NCI-H1436 treated with DMSO at 0.1 percent for 48 hours (cell line): ENCODE measurements around the gene IFFO2.
"Not testable (repeated sequence)": the region's sequence is repeated elsewhere in the genome, so short reads cannot be mapped to it uniquely, and the experiment has no call there.

ENCODE experiments used
- DNase-seq: peaks from one replicate; lab custom pipeline; 2025; lab: John Stamatoyannopoulos, UW

The IFFO2 gene

DNA sequence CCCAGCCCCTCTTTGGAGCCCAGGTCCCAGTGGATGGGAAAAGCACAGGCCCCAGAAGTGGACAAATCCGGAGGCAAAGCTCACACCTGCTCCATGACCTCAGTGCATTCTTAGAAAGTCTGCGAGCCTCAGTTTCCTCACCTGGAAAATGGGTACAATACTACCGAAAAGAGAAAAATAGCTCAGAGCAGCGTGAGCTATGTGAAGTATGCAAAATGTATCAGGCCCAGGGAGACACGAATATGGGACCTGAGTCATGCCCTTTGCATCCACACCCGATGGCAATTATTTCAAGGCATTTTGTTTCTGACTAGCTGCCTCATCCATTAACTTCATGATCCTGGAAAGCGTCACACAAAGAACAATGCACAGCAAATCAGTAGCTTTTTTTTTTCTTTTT, 63.4 kb downstream of the IFFO2 start:
- no peak for DNase-seq

DNA sequence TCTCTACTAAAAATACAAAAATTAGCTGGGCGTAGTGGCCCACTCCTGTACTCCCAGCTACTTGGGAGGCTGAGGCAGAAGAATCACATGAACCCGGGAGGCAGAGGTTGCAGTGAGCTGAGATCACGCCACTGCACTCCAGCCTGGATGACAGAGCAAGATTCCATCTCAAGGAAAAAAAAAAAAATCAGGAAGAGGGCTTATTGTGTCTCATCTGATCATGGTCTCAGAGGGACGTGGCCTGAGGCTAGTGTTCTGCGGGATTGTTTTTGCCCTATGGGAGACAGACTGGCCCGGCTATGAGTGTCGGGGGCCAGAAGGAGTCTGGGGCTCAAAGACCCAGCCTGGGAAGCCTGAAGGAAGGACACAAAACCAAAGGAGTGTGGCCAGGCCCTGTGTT, 64.6 kb downstream of the IFFO2 start:
- not testable (repeated sequence) for DNase-seq

DNA sequence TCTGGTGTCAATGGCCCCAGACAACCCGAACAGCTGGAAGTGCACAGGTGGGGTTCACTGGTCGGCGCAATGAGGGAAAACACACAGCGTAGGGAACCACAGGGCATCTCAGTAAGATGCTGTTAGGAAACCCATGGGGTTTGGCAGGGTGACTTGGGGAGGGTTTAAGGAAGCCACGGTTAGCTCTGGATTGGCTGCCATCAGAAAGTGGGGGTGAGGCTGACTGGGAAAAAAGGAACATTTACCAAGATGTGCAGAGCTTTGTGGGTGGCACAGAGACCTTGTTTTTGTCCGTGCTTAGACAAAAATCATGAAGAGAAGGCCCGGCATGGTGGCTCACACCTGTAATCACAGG, 65.1 kb downstream of the IFFO2 start:
- DNase-seq, result no peak

DNA sequence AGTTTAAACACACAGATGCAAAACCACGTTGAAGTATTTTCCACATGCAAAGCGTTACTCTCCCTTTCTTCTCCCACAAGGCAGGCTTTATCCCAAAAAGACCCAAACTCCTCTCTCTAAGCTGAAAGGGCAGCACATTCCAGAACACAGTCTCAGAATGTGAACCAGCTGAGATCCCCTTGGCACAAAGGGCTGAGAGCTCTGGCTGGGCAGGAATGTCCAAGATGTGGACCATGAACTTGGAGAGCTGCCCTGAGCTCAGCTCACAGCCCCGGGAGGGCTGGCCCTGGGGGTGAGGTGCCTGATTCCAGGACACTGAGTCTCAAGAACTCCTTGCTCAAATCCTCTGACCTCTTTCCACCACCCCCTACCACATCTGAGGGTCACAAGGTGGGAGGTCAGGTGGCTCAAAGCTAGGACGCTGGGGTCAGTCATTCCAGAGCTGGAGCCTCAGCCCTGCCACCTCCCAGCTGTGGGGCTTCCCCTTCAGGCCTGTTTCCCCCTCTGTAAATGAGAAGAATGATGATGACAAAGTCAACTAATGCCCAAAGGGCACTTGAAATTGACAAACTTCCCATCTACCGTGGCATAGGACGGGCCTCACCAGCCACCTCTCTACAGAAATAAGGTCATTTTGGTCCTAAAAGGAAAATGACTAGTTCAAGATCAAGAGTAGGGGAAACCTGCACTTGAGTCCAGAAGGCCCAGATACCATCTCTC, 65.6 kb downstream of the IFFO2 start:
- no peak for DNase-seq

DNA sequence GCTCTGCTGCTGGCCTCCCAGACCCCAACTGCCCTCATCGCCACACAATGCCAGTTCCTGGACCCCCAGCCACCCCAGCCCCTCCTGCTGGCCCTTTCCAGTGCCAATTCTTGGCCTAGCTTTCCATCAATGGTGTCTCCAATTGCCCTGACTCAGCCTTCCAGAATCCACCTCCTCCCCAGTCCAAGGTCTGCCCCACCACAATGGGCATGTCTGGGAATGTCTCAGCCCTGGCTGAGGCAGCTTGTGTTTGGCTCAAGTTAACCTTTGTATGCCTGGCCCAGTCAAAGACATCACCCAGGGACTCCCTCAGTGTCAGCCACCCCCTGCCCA, 70.5 kb downstream of the IFFO2 start:
- no peak for DNase-seq

DNA sequence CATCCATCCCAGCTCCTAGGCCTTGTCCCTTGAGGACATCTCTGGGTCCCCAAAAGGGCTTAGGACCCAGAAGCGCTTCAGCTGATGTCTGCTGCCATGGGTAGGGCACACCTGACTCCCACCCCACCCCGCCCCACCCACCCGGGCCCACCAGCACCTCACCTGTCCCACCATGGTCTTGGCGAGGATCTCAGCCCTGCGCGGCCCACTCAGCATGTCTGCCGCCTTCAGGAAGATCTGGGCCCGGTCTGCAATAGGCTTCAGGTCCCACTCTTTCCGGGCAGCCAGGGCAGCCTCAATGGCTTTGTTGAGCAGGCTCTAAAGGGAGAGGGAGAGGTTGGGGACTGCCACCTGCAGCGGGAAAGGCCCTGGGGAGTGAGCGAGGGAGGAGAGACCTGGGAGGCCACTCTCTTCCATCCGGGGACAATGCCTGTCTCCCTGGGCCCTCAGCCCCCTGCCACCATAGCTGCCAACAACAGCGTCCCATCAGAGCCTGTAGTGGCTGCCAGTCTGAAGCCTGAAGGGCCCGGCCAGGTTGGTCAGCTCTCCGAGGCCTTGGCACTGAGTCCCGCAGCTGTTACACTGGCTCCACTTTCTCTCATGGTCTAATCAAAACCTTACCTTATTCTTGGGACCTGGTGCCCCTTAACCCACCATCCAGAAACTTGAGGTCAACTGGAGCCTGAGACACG, 71.0 kb downstream of the IFFO2 start:
- no peak for DNase-seq

DNA sequence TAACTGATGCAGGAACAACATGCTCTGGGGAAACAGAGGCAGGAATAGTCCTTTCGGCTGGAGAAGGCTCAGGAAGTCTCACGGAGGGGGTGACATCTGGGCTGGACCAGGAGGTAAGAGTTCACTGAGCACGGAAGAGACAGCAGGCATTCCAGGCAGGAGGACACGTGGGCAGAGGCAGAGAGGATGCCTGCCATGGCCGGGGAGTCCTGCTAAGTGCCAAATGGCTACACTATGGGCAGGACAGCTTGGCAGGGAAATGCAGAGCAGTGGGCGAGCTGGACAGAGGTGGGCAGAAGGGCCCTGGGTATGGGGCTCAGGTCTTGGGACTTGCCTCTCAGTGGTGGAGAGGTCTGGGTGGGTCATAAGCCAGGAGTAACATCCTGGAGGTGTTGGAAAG, 71.7 kb downstream of the IFFO2 start:
- DNase-seq, result no peak

DNA sequence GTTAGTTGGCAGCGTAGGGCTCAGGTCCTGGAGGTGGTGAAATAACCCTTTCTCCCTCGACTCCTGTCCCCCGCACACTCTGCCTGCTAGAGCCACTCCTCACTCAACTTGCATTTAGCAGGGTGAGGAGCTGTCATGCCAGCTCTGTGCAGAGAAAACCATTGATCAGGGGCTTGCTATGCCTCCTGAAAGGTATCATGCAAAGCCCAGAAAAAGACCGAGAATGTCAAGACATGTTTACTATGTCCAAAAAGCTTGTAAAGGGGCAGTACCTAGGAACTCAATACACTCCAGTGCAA, 72.1 kb downstream of the IFFO2 start:
- DNase-seq, result no peak

DNA sequence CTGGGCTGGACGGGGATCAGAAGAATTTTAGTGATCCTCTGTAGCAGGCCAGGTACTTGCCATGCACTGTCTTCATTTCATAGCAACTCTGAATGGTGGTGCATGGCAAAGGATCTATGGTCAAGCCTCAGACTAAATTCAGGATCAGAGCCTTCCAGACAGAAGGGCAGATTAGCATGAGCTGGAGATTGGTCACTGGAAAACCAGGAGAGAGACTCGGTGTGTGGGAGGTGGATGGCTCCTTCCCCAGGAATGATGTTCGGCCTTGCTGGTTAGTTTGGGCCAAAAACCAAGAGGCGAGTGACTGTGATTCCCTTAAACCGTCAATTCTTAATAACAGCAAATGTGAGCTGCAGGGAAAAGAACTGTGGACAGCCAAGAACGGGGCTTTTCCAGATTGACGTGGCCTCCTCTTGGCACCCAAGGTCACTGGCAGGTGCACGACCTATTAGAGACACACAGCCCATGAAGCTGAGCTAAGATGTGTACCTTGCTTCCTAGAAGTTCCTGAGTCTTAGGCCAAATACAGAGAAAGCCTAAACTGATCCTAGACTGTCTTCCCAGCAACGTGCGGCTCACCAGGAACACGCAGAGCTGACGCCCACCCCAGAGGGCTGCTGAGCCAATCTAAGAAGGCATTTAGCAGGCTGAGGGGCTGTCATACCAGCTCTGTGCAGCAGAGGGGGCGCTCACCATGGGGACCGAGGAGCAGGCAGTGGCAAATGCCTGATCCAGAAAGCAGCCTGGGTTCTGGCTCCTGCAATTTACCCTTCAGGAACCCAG, 72.6 kb downstream of the IFFO2 start:
- no peak for DNase-seq

DNA sequence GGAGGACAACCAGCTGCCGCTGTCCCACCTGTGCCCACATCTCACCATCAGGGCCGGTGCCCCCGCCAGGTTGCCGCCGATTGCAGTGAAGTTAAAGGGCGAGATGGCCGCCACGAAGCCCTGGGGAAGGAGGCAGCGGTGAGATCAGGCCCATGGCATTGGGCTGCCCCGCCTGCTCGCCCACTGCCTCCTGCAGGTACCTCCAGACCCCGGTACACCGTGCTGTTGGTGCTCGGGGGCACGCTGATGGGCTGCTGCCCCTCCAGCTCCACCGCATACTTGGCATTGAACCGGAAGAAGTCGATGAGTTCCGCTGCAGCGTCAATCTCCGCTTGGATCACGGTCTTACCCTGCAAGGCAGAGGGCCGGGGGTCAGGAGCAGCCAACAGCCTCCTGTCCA, 73.4 kb downstream of the IFFO2 start:
- no peak for DNase-seq

DNA sequence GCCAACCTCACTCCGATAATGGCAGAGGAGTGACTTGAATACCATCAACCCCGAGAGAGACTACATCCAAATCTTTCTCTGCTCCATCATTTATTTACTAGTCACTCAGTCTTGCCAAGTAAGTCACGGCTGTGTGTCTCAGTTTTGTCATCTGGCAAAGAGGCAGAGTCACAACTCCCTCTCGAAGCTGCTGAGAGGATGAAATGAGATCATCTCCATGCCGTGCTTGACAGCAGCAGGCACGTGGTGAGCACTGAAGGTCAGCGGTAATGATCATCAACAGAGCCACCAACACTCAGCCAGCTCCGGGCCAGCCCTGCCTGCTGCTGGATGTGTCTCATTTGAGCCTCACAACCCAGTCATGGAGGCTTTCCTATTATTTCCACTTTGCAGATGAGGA, 74.0 kb downstream of the IFFO2 start:
- no peak for DNase-seq

DNA sequence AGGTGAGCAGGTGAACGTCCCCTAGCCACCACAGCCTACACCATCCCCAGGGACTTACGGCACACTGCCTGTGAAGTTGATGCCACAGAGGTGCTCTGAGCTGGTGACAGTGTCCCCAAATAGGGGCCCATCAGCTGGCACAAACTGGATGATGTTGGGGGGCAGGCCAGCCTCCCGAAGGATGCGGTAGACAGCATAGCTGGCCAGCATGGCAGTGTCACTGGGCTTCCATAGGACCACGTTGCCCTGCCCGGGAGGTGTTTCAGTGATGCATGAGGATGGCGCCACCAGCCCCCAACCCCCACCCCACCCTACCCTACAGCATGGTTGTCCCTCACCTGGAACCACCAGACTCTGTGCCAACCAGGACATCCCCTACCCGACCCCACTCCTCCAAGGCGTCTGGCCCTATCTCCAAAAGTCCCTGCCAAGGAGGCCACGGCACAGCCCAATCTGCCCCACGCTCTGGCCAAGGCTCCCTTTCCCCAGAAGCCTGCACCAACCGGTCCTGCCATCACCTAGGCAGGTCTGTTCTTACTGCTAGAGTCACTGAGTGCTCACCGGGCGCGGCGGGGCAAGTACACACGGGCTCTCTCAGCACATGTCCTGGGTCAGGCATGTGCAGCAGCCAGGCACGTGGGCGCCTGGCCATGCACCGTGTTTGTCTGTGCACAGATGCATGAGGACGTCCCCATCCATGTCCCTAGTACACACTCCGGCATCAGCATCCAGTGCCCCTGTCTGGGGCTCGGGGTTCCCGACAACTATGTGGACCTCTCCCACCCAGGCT, 74.6 kb downstream of the IFFO2 start:
- no peak for DNase-seq

DNA sequence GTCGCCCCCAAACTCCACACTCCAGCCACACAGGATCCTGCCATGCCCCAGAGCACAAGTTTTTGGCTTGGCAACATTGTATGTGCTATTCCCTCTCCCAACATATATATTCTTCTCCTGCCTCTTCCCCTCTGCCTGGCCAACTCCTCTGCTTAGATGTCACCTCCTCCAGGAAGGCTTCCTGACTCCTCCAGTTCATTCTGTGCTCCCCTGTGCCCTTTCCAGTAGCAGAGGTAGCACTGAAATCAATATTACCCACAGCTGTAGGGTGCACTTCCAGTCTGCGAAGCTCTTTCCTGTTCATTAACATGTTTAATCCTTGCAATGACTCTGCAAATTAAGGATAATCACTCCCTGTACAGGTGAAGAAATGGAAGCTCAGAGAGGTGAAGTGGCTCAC, 75.3 kb downstream of the IFFO2 start:
- DNase-seq, result no peak

DNA sequence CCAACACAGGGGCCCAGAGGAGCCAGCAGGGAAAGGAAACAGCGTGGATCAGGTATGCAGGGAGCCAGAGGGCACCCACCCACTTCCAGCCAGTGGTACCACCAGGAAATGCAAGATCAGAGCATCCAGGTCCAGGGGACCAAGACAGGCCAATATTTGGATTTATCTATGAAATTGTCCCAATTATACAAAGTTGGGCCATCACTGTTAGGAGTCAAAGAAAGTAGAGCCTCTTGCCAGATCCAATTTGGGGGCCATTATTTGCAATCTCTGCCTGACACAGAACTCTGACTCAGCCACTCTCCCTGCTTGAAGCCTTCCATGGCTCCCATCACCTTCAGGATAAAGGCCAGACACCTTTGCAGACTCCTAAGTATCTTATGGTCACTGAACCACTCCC, 75.9 kb downstream of the IFFO2 start:
- no peak for DNase-seq

DNA sequence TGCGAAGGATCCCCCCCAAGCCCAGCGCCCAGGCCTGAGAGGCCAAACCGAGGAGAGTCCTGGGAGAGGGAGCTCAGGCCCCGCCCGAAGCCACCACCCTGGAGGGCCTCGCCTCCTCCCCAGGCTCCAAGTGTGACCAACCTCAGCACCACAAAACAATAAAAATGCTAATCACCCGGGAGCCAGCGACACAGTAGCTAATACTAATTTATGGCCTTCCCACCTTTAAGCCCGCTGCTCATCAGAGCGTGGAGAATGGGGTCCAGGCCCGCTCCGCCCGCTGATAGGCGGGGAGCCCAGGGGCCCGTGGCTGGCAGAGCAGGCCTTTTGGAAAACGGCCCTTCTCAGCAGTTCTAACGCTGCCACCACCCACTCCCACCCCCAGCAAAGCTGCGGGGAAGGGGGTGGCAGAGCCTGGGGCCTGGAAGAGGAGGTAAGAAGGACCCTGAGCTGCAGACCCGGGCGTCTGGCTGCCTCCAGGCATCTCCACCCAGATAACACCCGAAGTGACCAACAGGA, 76.6 kb downstream of the IFFO2 start:
- no peak for DNase-seq

DNA sequence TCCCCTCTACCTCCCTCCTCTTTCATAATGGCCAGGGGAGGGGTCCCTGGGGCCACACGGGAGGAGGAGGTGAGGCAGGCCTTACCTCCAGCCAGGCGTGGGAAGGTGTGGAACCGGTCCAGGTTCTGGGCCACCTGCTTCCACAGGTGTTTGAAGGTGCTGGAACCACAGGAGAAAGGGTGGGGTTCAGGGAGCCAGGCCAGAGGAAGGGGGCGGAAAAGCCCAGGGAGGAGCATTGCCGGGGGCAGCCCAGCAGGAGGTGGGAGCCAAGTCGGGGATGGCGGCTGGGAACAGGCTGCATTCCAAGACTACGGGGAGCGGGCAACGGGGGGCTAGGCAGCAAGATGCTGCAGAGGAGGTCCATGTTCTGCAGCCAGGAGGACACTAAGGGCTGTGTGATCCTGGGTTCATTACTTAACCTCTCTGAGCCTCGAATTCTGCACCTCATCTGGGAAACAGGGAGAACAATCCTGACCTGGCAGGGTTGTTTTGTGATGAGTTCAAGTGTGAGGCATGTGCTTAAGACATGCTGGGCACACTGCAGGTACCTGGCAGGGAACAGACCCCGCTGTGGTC, 77.2 kb downstream of the IFFO2 start:
- no peak for DNase-seq

DNA sequence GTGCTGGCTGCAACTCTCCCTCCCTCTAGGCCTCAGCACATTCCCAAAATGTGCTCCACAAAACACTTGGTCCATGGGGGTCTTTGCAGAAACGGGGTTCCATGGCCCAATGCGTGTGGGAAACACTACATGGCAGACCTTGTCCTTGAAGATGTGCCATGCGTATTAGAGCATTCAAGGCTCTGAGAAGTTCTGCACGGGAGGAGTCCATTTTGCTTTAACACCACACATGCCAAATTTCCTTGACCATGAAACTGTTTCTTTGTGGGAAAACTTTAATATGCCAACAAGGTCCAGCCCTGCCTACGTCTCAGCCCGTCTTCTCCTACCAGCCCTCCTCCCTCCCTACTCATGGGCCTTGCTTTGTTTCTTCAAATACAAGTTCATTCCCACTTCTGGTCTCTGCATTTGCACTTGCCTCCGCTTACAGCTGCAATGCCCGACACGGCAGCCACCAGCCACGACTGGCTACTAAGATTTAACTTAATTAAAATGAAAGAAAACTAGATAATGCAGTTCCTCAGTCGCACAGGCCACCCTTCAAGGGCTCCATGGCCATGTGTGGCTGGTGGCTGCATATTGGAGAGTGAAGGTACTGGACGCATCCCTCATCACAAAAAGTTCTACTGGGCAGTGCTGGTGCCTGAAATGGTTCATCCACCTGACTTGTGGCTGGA, 77.8 kb downstream of the IFFO2 start:
- no peak for DNase-seq

DNA sequence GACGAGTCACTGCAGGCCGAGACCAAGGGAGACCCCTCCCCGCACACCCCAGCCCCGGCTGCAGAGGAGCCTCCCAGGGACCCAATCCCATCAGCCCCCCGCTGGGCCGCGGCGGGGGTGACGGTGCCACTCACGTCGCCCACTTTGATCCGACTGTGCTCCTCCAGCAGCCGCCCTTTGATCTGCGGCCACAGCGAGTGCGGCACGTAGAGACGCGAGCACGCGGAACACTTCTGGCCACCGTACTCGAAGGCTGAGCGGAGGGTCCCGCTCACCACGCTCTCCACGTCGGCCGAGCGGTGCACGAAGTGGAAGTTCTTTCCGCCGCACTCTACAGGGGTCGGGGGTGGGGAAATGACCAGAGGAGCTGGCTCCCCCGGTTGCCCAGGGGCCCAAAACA, 79.2 kb downstream of the IFFO2 start:
- no peak for DNase-seq

DNA sequence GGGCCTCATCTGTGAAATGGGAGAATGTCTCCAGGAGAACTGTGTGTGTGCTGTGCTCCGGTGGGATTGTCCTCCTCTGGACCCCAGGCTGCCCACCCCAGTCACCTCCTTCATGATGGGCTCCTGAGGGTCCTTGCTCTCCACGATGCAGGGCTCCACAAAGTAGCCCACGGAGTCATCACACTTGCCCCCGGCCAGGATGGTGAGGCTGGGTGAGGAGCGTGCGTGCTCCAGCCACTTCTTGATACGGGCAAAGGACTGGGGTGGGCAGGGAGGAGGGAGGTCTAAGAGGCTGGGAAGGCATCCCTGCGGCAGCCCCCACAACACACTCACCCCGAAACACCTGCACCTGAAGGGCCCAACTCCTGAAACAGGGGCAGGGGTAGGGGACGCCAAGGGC, 80.3 kb downstream of the IFFO2 start:
- no peak for DNase-seq

DNA sequence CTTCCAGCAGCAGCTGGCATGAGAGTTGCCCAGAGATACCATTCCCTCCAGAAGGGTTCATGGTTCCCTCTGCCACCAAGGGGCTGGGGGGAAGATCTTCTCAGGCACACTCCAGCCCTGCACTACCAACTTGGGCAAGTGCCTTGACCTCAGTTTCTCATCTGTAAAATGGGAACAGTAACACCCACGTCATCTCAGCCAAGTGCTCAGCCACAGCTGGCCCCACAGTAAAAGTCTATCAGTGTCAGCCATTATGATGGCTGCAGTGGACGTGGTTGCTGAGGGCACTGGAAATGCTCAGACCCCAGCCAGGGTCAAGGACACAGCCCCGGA, 80.7 kb downstream of the IFFO2 start:
- DNase-seq, result no peak

DNA sequence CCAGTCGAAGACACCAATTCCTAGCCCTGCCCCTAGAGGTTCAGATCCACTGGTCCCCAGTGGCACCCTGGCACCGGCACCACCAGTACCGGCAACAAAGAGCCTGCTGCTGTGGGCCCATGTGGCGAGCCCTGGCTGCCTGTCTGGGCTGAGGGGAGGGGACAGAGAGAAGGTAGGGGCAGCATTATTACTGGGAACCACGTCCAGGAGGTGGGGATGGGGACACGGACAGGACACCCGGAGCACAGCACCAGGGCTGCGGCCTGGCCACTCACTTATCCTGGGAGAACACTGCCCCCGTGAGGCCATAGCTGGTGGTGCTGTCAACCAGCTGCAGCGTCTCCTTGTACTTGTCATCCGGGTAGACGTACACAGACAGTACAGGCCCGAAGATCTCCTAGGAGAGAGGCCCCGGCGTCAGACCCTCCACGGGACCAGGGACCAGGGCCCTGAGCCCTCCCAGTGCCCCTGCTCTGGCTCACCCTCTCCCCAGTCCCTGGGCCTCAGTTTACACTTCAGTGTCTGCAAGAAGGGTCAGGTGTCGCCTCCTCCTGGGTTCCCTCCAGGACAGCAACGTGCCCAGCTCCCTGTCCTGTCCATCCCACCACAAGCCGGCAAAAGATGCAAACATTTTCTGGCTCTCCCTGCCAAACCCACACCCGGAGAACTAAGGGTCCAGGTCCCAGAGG, 81.2 kb downstream of the IFFO2 start:
- DNase-seq, result no peak
